OCI-LY3 (cell line): ENCODE measurements around the gene TMEM127.

Source experiments
- H2AFZ ChIP-seq: fragments of 200-600, 300-600 bp; shearing (Covaris generic); 2 replicates; pipeline ENCODE4 v1.6.0; 2014; ENCODE audit warnings: antibody characterized with exemption, low read depth, low read length
- H3K27ac ChIP-seq: fragments of 200-600, 300-600 bp; sonication (generic); 2 replicates; pipeline ENCODE4 v1.5.1; 2014; ENCODE audit warnings: mild to moderate bottlenecking, low read length, moderate library complexity, mixed read lengths
- H3K27me3 ChIP-seq: fragments of 200-600, 300-600 bp; sonication (generic); 2 replicates; pipeline ENCODE4 v1.6.1; 2014; ENCODE audit warnings: low read depth, low read length, mixed read lengths
- H3K36me3 ChIP-seq: fragments of 200-600, 300-600 bp; sonication (generic); replicated peaks from 2 replicates; pipeline ENCODE3; 2014; ENCODE audit warnings: low read depth, low read length, mixed read lengths
- H3K4me1 ChIP-seq: fragments of 300-600, 200-600 bp; sonication (generic); 2 replicates; pipeline ENCODE4 v1.6.1; 2014; ENCODE audit warnings: low read length, mixed read lengths
- H3K4me2 ChIP-seq: fragments of 200-600, 300-600 bp; sonication (generic); 2 replicates; pipeline ENCODE4 v1.6.1; 2014; ENCODE audit warnings: low read length, mixed read lengths
- H3K4me3 ChIP-seq: fragments of 300-600, 200-600 bp; sonication (generic); 2 replicates; pipeline ENCODE4 v1.5.1; 2014; ENCODE audit warnings: antibody characterized with exemption, mild to moderate bottlenecking, low read length, moderate library complexity
- H3K79me2 ChIP-seq: fragments of 300-600, 200-600 bp; shearing (Covaris generic); 2 replicates; pipeline ENCODE4 v1.6.1; 2014; ENCODE audit warnings: mild to moderate bottlenecking, low read length, mixed read lengths
- H3K9ac ChIP-seq: fragments of 300-600, 200-600 bp; shearing (Covaris generic); 2 replicates; pipeline ENCODE4 v1.6.0; 2014; ENCODE audit warnings: mild to moderate bottlenecking, low read length, moderate library complexity
- H3K9me3 ChIP-seq: fragments of 200-600, 300-600 bp; shearing (Covaris generic); 2 replicates; pipeline ENCODE4 v1.6.1; 2014; ENCODE audit warnings: low read length, mixed read lengths; ENCODE audit not compliant: insufficient read depth
- H4K20me1 ChIP-seq: fragments of 200-600, 300-600 bp; sonication (generic); 2 replicates; pipeline ENCODE4 v1.6.1; 2016; ENCODE audit warnings: low read length, mixed read lengths; ENCODE audit not compliant: insufficient read depth
- EZH2phosphoT487 ChIP-seq: fragments of 200-600 bp; shearing (Covaris generic); IDR thresholded peaks from 2 replicates; pipeline ENCODE4 v1.6.1; 2018; ENCODE audit warnings: antibody characterized with exemption, mixed run types, low read depth
- TF ChIP-seq, protein P1 (sequence below): fragments of 200-600, 300-600 bp; sonication (generic); IDR thresholded peaks from 2 replicates; pipeline ENCODE4 v1.5.1; 2014; ENCODE audit warnings: antibody characterized with exemption, low read length, low read depth

Gene TMEM127

GRCh38 chr2:96253006-96253405, 12.8 kb downstream of the TMEM127 start:
- Histone ChIP-seq H3K9me3 (no peaks in the 10 kb centered on the region), H4K20me1 (peaks cover 3% of the 10 kb centered on the region; the same call in 1 of the 2 replicates), H2AFZ (no peak overlapping the region), H3K9ac (no peak overlapping the region), H3K4me1 (peaks cover 5% of the 10 kb centered on the region), H3K36me3 (peaks cover 7% of the 10 kb centered on the region), H3K4me2 (no peak overlapping the region), H3K4me3 (no peak overlapping the region), H3K27ac (no peak overlapping the region), H3K79me2 (peaks cover 4% of the 10 kb centered on the region; the same call in 1 of the 2 replicates), H3K27me3 (no peaks in the 10 kb centered on the region)
- TF ChIP-seq EZH2phosphoT487: no peak
- TF ChIP-seq, protein P1, sequence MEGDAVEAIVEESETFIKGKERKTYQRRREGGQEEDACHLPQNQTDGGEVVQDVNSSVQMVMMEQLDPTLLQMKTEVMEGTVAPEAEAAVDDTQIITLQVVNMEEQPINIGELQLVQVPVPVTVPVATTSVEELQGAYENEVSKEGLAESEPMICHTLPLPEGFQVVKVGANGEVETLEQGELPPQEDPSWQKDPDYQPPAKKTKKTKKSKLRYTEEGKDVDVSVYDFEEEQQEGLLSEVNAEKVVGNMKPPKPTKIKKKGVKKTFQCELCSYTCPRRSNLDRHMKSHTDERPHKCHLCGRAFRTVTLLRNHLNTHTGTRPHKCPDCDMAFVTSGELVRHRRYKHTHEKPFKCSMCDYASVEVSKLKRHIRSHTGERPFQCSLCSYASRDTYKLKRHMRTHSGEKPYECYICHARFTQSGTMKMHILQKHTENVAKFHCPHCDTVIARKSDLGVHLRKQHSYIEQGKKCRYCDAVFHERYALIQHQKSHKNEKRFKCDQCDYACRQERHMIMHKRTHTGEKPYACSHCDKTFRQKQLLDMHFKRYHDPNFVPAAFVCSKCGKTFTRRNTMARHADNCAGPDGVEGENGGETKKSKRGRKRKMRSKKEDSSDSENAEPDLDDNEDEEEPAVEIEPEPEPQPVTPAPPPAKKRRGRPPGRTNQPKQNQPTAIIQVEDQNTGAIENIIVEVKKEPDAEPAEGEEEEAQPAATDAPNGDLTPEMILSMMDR: no peak

DNA sequence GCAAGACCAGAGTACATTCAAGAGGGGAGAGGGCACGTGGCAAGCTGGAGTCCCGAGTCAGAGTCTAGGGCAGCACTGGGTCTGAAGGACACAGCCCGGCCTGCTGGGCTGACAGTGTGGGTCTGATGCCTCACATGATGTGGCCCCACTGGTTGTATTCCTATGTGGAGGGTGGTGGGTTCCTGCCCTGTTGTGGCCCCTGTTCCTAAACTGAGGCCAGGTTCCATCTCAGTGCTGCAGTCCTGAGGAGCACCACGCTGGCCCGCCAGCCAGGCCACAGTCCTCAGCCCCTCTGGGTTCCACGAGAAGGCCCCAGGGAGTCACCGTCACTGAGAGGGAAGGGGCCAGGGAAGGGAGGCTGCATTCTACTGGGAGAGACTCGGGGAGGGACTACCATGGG, 13.3 kb downstream of the TMEM127 start:
- Histone ChIP-seq H3K27ac (no peak overlapping the region), H4K20me1 (peaks cover 3% of the 10 kb centered on the region; the same call in 1 of the 2 replicates), H3K9ac (no peak overlapping the region), H3K9me3 (no peaks in the 10 kb centered on the region), H3K4me1 (peaks cover 5% of the 10 kb centered on the region), H3K36me3 (peaks cover 7% of the 10 kb centered on the region), H3K27me3 (no peaks in the 10 kb centered on the region), H2AFZ (no peak overlapping the region), H3K4me3 (no peak overlapping the region), H3K79me2 (peaks cover 4% of the 10 kb centered on the region; the same call in 1 of the 2 replicates), H3K4me2 (no peak overlapping the region)
- TF ChIP-seq EZH2phosphoT487: no peak
- TF ChIP-seq, protein P1: no peak

DNA sequence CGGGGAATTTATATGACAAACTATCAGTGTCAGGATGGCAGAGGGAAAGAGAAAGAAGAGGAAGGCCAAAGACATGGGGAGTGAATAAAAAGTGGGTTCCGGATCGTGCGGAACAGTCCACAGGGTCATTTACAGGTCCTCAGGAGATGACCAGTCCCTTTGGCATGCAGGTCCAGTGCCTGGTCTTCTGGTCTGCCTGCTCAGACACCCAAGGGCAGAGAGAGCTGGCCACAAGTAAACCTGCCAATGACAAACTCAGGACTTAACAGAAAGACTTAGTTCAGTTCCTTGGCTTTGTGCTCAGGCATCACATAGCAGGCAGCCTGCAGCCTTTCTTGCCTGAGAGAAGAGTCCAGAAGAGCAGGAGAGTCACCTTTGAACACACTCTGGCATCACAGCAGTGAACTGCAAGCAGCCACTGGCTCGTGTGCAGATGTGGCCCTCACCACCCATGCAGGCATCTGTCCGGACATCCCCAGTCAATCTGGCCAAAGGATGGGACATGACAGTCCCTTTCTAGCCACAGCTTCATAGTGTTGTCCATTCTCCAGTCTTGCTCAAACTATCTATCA, 14.0 kb downstream of the TMEM127 start:
- H3K4me3 ChIP-seq: no peak overlapping the region
- no peak overlapping the region for H3K9ac ChIP-seq

GRCh38 chr2:96250188-96250587, 15.6 kb downstream of the TMEM127 start:
- H3K9ac ChIP-seq: no peak overlapping the region
- no peaks in the 10 kb centered on the region; the same call in 1 of the 2 replicates for H3K4me1 ChIP-seq
- H3K27me3 ChIP-seq: no peaks in the 10 kb centered on the region
- no peak overlapping the region for H2AFZ ChIP-seq
- H3K9me3 ChIP-seq: no peaks in the 10 kb centered on the region
- no peak overlapping the region for H3K27ac ChIP-seq
- no peak for TF ChIP-seq EZH2phosphoT487
- TF ChIP-seq, protein P1: no peak
- peaks cover 3% of the 10 kb centered on the region for H3K36me3 ChIP-seq
- no peaks in the 10 kb centered on the region for H3K79me2 ChIP-seq
- H4K20me1 ChIP-seq: no peaks in the 10 kb centered on the region
- H3K4me2 ChIP-seq: no peak overlapping the region
- H3K4me3 ChIP-seq: no peak overlapping the region

More for the DNA sequence above, 14.0 kb downstream of the TMEM127 start:
- Histone ChIP-seq H3K4me2 (no peak overlapping the region), H4K20me1 (peaks cover under 1% of the 10 kb centered on the region; the same call in 1 of the 2 replicates), H3K79me2 (peaks cover 2% of the 10 kb centered on the region; the same call in 1 of the 2 replicates), H2AFZ (no peak overlapping the region), H3K36me3 (peaks cover 7% of the 10 kb centered on the region), H3K27ac (no peak overlapping the region), H3K4me1 (peaks cover 3% of the 10 kb centered on the region), H3K27me3 (no peaks in the 10 kb centered on the region), H3K9me3 (no peaks in the 10 kb centered on the region)
- TF ChIP-seq, protein P1: no peak
- TF ChIP-seq EZH2phosphoT487: no peak
